HG03095 (cell line): Measurements from ENCODE around the gene ZMIZ1.
"Not testable (repeated sequence)": the region's sequence is repeated elsewhere in the genome, so short reads cannot be mapped to it uniquely, and the experiment has no call there.

Source experiments
- ATAC-seq: cut with Tn5 transposase; IDR thresholded peaks from one replicate; pipeline ENCODE4 v1.9.1; 2021; ENCODE audit warnings: moderate library complexity; ENCODE audit not compliant: unreplicated experiment

Gene ZMIZ1

DNA sequence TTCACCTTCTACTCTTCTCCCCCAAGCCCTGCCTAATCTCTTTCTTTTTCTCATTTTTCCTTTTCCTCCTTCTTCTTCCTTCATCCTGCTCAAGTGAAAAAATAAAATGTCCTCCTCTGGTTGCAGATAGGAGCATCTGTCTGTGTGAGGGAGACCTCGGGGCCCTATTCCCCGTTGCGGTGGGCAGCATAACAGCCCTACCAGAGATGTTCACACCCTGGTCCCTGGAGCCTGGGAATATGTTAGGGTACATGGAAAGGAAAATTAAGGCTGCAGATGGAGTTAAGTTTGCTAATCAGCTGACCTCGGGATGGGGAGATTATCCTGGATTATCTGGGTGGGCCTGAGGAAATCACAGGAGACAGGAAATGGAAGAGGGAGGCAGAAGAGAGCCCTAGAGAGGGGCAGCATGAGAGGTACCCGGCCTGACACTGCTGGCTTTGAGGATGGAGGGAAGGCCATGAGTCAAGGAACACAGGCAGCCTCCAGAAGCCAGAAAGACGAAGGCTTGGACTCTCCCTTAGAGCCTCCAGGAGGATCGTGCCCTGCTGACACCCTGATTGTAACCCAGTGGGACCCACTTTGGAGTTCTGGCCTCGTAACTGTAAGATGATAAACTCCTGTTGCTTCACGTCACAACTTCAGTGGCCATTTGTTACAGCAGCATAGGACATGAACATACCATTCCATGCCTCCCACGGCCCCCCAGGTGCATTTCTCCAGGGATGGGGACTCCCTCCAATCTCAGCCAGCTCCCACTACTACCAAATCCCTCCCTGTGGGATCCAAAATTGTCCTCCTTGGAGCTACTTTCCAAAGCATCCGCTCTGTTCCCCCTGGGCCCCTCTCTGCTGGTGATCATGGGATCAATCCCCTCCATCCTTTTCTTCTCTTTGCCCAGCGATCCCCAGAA, 39.0 kb upstream of the ZMIZ1 start:
- no peak for ATAC-seq

DNA sequence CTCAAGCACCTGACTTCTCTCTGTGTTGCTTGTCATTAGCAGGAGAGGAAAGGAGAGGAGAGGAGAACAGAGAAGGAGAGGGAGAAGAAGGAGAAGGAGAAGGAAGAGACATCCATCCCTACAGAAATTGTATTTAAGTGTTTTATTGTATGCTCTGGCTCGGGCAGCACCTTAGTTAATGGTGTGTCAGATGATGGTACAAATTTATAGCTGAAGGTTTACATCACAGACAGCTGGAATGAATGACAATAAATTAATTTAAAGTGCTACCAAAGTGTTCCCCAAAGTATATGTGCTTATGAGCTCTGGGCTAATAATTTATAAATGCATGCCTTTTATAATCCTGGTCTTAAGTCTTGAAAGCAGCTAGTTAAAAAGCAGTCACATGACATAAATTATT, 38.1 kb upstream of the ZMIZ1 start:
- ATAC-seq, result no peak

DNA sequence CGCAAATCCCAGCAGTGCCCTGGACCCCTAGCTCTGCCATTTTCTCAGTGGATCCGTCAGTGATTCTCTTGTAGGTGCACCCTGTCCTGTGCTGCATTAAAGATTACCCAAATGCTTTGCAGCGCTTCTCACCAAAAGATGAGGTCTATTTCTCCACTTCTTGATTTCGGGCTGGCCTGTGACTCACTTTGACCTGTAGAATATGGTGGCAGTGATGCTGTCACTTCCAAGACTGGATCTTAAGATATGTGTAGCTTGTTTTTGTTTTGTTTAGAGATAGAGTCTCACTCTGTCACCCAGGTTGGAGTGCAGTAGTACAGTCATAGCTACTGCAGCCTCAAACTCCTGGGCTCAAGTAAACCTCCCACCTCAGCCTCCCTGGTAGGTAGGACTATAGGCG, 37.0 kb upstream of the ZMIZ1 start:
- no peak for ATAC-seq

DNA sequence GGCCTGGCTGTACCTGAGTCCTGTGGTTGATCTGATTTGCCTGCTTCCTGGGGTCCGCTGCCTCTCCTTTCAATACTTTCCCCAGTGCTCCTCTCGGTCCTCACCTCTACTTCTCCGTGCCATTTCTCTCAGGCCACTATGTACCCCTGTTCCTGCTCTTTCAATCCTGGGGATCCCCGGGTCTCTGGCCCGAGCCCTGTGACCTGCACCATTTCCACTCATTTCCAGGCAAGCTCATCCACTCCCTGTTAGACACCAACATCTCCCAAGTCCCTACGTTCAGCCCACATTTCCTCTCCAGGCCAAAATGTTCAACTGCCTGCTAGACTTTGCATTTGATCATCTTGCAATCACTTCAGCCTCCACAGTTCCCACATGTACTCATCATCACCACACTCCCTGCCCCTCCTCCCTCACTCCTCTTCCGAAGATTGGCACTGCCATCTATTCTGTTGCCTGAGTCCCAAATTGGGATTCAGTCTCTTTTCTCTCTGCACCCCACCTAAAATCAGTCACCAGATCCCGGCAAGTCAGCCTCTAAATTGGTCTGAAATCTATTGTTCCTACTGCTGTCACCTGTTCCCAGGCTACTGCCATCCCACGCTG, 34.4 kb upstream of the ZMIZ1 start:
- ATAC-seq, result no peak

DNA sequence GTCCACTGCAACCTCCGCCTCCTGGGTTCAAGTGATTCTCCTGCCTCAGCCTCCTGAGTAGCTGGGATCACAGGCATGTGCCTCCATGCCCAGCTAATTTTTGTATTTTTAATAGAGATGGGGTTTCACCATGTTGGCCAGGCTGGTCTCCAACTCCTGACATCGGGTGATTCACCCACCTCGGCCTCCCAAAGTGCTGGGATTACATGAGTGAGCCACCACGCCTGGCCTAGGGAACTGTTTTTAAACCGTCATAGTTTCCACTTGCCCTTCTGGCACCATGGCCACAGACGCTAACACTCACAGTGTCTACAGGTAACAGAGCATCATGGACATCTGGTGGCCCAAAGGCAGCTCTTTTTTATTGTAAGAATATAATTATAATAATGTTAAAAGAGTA, 32.4 kb upstream of the ZMIZ1 start:
- not testable (repeated sequence) for ATAC-seq

DNA sequence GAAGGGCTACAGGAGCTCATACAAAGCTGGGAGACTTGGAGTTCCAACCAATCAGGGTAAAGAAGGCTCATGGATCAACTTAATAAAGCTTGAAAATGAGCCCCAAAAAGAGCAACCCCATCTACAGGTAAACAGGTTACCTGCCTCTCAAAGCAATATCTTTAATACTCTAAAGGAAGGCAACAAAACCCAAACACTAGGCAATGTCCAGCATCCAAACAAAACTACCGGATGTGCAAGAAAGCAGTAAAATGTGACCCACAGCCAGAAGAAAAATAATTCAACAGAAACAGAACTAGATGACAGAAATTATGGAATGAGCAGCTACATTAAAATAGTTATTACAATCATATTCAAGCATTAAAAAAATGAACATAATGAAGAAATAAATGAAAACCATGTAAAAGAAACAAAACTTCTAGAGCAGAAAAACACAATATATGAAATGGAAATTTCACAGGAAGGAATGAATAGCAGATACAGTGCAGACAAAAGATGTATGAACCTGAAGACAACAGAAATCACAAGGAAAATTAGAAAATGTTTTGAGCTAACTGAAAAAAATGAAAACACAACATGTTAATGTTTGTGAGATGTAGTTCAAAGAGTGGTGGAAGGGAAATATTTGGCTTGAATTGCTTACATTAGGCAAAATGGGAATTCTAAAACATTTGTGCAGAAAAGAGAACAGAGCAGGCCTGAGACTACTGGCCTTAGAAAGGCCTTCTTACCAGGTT, 30.5 kb upstream of the ZMIZ1 start:
- ATAC-seq, result no peak

DNA sequence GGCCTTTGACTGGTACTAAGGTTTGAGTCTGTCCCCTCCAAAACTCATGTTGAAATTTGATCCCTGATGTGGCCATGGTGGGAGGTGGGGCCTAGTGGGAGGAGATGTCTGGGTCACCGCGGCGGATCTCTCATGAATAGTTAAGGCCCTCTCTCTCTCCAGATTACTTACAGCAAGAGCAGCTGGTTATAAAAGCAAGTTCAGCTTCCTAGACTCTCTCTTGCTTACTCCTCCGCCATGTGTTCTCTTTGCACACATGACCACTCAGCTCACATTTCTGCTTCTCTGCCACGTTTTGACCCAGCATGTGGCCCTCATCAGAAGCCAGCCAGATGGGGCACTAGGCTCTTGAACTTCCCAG, 29.9 kb upstream of the ZMIZ1 start:
- no peak for ATAC-seq

DNA sequence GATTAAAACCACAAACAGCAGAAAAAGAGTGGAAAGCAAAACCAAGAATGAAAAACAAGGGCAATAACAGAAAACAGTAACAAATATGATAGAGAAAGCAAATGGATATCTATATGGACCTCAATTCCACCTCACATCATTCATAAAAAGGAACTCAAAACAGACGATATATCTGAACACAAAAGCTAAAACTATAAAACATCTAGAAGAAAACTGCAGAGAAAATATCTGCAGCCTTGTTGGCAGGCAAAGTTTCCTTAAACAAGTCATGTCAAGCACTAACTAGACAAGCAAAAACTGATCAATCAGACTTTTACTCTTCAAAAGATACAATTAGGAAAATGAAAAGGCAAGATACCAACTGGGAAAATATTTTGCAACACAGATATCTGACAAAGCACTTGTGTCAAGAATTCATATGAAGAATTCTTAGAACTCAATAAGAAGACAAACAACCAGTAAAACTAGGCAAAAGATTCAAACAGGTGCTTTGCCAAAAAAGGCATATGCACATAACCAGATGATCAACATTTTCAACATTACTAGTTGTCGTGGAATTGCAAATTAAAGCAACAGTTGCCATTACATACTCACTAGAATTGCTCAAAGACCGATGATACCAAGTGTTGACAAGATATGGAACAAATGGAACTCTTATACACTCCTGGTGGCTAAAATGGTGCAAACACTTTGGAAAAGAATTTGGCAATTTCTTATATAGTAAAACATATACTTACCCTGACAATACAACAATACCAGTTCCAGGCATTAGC, 25.9 kb upstream of the ZMIZ1 start:
- no peak for ATAC-seq

DNA sequence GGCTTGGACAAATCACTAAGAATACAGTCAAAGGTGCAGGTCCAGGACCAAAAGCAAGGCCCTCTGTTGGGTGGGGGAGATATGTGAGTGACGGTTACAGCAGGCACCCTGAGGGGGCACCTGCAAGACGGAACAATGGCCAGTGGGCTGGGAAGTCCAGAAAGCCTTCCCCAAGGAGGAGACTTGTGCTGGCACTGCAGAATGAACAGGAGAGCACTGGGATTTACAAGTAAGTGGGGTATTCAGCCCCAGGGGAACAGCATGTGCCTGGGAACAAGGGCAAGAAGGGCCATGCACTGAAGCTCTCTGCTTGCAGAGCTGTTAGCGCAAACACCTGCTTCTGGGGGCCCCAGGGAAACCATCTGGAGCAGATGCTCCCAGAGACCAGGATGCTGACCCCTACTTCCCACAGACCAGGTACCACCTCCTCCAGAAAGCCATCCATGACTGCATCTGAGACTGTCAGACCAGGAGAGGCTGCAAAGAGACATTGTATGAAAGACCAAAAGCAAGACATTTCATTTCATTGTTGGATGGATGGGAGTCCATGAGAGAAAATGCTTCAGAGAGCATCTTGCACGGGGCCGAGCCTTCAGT, 24.6 kb upstream of the ZMIZ1 start:
- ATAC-seq, result no peak

DNA sequence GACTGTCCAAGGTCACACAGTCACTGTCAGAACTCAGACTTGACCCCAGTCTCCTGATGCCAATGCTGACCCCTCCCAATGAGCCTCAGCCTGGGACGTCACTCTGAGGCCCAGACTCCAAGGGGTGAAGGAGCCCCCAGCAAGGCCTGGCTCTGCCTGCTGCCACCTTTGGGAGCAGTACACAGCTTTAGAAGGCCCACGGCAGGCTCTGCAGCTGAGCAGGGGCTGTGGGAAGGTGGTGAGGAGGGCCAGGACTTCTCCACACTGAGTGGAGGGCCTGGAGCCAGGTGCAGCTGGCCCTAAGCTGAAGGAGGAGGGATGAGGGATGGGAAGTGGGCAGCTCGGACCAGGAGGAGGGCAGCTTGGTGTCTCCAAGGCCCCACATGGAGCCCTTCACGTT, 23.9 kb upstream of the ZMIZ1 start:
- no peak for ATAC-seq

DNA sequence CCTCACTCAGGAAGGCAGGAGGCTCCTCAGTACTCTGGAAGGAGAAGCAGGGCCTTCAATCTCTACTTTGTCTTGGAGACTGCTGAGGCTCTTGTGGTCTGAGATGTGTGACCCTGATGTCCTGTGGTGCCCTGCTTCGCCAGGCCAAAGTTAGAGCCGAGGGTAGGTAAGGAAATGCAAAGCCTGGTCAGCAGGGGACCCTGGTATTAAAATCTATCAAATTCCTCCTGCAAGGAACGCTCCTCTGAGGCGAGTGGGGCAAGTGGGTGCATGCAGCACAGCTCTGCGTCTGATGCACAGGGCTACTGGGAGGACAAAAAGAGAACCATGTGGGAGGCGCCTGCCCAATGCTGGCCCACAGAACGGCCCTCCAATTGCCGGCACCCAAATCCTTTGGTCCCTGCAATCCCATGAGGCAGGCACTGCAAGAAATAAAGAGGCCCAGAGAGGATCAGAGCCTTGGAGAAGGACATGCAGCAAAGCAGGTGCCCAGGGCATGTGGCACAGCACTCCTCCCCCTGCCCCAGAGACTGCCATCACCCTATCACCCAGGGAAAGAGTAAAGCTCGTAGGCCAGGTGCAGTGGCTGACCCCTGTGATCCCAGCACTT, 23.1 kb upstream of the ZMIZ1 start:
- ATAC-seq, result no peak

DNA sequence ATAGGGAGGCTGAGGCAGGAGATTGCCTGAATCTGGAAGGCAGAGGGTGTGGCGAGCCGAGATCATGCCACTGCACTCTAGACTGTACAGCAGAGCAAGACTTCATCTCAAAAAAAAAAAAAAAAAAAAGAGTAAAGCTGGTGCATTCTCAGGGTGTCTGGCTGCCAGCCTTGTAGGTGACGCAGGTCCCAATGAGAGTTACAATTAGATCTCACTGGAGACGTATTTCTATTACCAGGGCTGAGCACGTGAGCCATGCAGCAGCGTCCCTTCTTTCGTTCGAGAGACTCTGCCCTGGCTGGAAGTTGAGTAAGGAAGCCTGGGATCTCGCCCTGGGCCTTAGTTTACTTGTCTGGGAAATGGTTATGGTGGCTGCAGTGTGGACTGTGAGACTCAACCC, 22.4 kb upstream of the ZMIZ1 start:
- no peak for ATAC-seq

DNA sequence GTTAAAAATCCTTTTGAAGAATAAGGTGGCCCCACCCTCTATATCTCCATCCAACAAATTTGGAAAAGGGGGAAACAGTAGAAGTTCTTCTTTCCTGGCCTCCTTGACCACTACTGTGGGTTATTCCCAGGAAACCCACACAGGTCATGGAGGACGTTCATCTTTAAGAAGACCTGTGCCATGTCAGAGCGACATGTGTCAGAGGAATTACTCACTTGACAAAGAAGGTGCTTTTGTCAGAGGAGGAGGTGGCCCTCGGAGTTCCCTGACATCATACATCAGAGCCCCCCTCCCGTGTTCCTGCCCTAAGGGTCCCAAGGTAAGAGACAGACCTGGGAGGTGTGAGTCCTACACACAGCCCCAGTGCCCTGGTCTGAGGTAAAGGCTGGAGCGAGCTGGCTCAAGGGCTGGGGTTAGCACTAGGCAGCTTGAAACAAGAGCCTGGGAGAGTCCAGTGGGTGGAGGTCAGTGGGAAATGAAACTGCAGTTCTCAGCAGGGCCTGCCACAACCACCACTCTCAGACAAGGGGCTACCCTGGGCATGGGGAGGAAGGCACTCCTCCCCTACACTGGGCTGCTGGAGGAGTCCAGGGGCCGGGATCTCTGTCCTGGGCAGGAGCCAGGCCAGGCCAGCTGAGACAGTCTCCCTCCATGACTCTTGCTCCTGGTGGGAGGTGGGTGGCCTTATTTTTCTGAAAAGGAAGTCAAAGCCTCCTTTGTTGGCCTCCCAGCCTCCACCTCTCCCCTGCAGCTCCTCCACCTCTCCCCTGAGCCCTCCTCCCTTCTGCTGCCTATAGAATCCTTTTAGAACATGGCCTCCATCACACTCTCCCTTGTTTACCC, 21.8 kb upstream of the ZMIZ1 start:
- ATAC-seq, result no peak

DNA sequence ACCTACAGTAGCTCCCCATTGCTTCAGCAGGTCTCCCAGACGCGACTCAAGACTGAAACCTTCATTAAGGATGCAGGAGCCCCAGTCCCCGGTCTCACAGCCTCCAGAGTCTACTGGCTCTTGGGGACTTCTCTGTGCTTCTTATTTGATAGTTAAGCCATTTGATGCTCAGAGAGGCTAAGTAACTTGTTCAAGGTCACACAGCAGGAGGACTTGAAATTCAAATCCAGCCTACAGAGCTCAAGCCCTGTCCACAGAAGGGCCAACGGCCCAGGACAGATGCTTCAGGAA, 21.2 kb upstream of the ZMIZ1 start:
- ATAC-seq, result no peak

DNA sequence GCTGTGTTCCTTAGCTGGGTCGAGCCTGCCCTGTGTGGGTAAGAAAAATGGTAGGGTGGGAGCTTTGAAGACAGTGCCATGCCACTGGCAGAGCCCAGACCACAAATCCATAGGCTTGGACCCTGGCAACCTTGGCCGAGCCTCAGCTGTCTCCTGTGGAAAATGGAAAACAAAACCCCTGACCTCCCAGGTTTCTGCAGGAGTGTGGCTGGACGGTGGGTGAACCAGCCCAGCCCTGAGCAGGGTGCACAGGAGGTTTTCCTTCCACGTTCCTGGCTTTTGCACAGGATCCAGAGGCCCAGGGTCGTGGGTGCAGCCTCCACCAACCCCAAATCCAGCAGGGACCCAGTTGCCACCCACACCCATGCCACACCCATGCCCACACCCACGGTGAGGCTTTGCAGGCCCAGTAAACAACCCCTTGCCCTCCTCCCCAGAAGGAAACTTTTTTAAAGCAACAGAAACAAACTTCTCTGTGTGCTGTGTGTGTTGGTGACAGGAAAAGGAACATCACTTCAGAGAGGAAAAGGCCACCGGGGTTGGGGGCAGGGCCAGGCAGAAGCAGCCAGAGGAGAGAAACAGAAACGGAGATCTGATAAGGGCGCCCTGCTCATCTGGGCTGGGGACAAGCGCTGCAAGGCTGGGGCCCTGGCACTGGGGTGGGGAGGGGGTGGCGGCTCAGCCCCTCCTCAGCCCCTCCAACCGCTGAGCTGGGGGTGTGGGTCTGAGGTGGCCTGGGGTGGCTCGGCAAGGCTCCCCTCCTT, 20.7 kb upstream of the ZMIZ1 start:
- no peak for ATAC-seq

DNA sequence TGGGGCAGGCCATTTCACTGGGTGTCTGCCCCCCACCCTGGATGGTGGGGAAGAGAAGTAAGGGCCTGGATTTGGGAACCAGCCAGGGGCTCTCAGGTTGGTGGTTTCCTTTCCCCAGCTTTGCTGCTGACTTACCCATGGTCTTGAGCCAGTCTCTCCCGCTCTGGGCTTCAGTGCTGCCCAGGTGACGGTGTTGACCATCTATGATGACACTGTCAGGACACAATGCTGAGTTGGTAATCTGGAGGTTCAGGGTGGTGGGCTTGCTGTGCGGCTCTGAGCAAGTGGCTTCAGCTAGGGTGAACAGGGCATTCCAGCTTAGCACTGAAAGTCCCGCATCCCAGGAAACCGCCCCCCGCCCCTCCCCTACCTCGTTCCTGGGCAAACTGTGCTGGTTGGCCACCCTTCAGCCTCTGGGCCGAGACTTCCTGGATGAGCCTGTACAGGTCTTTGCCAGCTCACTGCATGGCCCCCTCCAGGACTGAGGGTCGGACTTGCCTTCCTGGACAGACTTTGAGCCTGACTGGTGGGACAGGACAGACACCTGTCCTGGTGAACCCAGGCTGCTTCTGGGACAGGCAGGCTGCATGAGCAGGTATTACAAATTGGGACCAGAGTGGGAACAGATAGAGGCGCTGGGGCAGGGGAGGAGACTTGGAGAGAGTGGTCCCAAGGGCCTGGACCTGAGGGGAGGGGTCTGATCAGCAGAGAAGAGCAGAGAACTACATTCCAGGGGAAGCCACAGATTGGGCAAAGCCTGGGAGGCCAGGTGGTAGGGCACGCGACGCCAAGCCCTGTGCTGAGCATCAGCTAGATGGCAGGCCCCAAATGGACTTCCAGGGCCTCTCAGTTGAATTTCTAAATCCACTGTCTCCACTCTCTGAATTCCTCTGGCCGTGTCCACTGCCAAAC, 19.9 kb upstream of the ZMIZ1 start:
- ATAC-seq, result no peak

DNA sequence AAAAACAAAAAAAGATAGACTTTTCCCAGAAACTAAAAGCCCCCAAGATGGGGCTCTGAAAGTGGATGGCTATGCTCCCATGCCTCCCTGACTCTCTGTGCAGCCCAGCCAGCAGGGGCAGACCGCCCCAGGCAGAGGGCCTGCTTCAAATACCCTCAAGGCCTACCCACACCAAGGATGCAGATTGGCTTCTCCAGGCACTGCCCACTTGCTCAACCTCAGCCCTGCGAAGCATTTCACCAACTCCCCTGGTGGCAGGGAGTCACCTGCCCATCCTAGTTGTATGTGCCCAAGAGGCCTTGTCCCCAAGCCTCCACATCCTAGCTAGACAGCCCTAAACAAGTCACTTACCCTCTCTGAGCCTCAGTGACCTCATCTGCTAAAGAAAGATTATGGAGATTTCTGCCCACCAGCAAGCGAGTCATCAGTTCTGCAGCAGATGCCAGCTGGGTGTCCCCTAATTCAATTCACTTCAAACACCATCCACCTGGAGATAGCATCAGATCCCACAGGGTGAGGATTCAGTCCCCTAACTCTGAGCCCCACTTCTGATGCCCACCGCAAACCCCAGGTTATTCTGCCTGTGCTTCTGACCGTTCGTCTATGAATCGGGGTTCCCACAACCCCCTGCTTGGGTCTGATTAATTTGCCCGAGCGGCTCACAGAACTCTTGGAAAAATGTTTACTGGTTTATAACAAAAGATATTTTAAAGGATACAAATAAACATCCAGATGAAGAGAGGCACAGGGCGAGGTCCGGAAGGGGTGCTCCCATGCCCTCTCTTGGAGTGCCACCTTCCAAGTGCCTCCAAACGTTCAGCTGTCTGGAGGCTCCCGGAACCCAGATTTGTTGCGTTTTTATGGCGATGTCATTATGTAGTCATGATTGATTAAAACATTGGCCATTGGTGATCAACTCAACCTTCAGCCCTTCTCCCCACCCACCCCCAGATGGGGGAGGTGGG, 18.6 kb upstream of the ZMIZ1 start:
- no peak for ATAC-seq
